ENCODE measurements around the gene MAP6D1.

GRCh38 chr3:183844606-183845005 is 19.2 kb upstream of the MAP6D1 start:
- no peak for TF ChIP-seq CTCF (IDR thresholded peaks at IDR 0.05 in 8 of 11, conservative IDR thresholded peaks at IDR 0.05 in 3 of 11)
- no peak for TF ChIP-seq POLR2A (IDR thresholded peaks at IDR 0.05)
- no peak for TF ChIP-seq POLR2AphosphoS5 (IDR thresholded peaks at IDR 0.05)
